HG02840 (cell line): ENCODE data around the gene TRIM9.

Source experiments
- ATAC-seq: cut with Tn5 transposase; IDR thresholded peaks from one replicate; pipeline ENCODE4 v1.9.1; 2021; ENCODE audit warnings: mild to moderate bottlenecking, moderate library complexity, moderate number of reproducible peaks; ENCODE audit not compliant: unreplicated experiment, low FRiP score

The TRIM9 gene

DNA sequence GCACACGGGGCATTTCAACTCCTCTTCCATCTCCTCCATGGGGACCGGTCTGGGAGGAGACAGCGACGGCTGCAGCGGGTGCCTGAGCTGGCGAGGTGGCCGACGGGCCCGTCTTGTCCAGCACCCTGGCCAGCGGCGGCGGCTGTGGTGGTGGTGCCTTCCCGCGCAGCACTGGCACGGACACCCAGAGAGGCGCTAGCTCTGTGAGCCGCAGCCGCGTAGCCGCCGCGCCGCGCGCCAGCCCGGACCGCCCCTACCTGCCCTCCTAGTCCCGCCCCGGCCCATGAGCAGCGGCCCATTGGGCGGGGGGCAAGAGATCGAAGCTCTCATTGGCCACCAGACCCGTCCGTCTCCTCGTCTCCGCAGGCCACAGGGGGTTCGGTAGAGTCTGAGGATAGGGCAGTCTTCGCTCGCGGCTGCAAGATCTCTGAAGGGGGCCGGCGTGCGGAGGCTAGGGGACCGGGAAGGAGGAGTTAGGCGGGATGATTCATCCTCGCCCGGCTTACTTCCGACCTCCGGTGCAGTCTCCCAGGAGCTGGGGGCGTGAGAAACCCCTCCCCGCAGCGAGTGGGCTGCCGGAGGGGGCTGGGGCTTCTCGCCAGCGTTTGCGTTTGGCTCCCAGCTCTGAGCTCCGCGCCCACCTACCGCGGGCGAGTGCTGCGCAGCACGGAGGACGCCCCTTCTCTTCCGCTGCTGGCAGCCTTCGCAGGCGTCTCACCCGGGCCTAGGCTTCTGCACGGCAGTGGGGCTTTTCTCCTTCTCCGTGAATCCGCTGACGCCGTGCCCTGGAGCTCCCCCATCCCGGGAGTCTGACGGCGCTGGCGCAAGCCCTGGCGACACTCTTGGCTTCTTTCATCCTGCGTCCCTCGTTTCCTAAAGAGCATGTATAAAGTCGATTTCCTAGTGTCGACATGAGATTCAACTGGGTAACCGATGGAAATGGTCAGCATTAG lies at the start of gene TRIM9:
TSS of gene TRIM9 (minus strand) at position 205 of the 953 bp plus-strand sequence. CDS start at position 39, 166 bp downstream.
- ATAC-seq, result peak; percentile 99

DNA sequence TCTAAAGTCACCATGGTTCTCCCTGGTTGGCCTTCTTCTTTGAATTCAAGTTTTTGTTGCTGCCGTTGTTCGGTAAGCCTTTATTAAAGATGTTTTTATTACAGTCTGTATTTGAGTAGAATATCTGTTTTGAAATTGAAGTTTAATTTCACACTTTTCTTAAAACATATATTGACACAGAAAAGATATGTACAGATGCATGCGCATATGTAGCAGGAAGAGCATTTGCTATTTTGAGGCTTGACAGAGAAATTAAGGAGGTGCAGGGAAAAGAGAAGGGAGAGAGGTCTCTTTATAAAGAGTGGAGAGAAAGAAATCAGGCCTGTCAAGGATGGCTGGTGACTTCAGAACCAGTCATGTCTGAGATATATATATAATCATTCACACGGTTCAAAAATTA lies 46.0 kb upstream of the TRIM9 start:
- ATAC-seq, result no peak

DNA sequence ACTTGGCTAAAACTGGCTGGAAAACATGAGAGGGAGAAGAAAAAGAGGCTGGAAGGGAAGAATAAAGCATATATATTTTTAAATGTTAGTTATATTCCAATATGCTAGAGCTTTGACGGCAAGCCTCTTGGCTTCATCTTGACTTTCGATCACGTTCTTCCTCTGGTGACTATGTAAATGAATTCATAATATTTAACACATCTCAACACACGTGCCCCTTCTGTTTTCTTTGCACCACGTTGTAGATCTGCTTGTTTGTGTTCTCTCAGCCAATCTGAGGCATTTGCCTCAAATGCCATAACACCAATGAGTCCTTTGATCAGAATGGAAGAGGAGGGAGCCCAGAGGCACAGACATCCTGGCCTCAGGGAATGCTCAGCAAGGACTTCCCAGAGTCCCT lies 45.4 kb upstream of the TRIM9 start:
- ATAC-seq, result no peak

DNA sequence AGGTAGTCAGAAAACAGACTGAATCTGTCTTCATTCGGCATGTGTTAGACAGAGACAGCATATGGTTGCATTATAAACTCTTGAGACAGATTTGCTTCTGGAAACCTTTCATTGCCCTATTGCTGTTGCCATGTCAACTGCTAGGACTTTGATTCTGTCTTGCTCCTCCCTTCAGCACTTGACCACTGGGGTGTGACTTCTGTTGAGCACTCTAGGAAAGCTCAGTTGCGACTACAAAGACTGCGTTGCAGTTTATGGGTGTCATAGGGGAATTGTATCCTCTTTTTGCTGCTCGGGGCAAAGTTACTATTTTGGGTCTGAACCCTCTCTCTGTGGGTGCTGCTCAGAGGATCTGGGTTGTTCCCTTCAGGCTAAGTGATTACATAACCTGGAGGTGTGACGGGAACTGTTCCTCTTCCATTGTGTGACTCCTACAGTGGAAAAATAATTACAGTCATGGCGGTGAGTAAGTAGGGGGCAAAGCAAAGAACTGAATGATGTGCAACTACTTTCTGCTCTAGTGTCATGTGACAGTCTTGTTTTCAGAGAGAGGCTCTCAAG lies 44.3 kb upstream of the TRIM9 start:
- ATAC-seq, result no peak

DNA sequence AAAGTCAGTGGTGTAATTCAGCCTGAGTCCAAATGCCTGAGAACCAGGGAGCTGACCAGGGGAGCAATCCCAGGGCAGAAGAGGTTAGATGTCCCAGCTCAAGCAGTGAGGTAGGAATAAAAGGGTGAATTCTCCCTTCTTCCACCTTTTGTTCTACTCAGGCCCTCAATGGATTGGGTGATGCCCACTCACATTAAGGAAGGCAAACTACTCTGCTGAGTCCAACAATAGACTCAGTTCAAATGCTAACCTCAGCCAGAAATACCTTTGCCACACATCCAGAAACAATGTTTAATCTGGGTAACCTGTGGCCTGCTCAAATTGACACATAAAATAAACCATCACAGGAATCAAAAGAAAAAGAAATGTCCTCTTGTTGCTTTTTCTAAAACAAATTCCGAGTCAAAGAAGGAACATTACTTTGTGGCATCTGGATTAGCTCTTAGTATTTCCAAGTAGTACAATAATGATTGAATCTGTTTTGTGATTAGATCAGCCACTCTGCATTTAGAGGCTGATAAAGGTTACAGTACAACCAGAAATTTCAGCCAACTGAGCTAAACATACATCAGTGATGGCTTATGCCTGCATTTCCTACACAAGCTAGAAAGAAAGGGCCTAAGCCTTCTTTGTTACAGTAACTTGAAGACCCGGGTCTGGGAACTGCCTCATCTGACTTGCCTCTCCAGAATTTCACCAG lies 43.6 kb upstream of the TRIM9 start:
- no peak for ATAC-seq

DNA sequence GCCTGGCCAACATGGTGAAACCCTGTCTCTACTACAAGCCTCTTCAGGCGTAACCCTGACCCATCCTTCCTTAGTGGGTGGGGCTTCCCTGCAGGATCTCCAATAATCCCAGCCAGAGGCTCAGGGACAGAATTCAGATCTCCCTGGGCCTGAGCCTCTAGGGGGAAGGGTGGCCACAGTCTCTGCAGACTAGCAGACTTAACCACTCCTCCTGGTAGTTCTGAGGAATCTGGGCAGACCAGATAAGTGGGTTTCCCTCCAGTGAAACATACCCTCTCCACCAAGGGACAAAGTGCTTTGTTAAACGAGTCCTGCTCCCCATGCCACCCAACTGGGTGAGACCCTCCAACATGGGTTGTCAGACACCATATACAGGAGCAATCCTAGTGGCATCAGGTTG lies 36.6 kb upstream of the TRIM9 start:
- ATAC-seq, result no peak

DNA sequence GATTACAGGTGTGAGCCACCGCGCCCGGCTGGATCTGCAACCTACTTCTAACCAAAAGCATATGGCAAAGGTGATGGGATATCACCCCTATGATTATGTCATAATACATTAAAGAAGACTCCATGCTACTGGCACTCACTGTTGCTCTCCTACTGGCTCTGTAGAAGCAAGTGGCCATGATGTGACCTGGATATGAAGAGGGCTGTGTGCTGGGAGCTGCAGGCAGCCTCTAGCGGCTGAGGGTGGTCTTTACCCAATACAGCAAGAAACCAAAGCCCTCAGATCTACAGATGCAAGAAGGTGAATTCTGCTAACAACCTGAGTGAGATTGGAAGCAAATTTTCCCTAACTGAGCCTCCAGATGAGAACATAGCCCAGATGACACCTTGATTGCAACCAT lies 34.2 kb upstream of the TRIM9 start:
- no peak for ATAC-seq

DNA sequence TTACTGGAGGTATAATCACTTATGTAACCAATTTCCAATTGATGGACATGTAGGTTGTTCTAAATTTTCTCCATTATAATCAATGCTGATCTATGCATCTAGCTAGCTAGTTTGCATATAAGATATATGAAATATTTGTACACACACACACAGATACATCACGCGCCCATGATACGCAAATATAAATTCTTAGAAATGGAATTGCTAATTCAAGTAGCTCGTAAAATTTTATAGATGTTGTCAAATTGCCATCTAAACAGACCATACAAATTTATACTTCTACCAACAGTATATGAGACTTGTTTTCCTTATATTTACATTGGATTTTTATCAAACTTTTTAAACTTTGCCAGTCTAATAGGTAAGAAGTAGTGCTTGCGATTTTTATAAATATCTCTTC lies 29.1 kb upstream of the TRIM9 start:
- no peak for ATAC-seq

DNA sequence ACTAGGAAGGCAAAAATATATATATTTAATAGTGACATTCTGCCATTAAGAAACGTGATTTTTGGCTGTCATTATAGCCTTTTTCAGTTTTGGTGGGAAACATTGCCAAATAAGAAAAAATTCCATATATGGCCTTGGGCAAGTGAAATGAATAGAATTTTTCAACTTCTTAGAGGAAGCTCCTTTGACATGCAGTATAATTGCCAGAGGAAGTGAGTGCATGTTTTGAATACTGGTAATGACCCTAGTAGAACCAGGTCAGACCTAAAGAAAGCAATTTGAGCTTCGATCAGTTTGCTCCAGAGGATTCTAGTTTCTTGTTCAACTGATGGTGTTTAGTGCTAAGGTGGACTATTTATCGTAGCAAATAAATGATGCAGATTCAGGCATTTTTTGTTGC lies 26.2 kb upstream of the TRIM9 start:
- no peak for ATAC-seq

DNA sequence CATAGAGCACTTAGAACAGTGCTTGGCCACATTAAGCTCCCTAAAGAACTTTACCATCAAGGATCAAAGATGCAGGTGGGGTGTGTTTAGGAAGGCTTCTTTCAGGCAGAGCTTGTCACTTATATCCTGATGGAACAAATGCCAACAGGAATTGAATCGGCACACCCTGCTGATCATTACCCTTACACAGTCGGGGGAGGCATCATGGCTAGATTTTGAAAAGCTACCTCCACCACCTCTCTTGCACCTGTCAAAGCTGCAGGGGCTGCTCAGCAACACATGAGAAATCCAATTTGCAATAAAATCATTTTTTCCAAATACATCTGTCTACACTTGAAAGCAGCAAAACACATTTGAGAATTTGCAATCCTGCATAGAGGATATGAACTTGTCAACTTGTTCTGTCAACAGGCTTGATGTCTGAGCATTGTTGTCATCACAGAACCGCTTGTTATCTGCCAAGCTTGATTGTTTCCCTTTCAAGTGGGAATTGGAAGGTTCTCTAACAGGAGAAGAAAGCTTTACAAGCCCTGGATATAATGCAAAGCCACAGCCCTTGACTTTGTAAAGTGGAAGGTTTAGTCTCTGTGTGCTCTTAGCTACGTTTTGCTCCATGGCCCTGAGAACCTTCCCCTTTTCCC lies 24.6 kb upstream of the TRIM9 start:
- ATAC-seq, result no peak

DNA sequence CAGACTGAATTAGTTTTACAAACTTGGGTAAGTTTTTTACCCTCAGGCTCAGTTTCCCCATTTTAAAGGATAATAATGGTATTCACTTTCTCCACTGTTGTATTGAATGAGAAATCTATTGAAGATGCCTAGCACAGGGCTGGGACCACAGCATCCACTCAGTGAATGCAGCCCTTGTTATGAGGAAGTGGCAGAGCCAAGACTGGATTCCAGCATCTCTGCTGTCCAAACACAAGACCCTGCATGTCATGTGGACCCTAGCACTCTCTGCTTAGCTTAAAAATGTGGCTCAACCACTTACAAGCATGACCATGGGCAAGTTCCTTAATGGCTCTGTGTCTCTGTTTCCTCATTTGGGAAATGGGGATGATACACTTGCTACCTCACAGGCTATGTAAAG lies 24.1 kb upstream of the TRIM9 start:
- no peak for ATAC-seq

DNA sequence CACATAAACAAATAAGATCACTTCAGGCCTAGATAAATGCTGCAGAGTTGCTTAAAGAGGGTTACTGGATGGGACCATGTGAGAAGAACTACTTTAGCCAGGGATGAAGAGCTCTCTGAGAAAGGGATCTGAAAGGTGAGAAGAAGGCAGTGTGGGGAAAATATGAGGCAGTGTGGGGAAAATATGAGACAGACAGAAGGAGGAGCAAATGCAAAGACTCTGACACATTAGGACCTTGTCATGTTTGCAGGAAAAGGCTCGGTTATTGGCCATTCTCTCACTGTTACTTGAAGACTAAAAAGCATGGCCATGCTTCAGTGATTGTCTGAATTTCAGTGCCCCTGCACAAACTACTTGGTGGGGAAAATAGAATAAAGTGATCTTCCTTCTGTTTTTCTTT lies 22.7 kb upstream of the TRIM9 start:
- ATAC-seq, result no peak

DNA sequence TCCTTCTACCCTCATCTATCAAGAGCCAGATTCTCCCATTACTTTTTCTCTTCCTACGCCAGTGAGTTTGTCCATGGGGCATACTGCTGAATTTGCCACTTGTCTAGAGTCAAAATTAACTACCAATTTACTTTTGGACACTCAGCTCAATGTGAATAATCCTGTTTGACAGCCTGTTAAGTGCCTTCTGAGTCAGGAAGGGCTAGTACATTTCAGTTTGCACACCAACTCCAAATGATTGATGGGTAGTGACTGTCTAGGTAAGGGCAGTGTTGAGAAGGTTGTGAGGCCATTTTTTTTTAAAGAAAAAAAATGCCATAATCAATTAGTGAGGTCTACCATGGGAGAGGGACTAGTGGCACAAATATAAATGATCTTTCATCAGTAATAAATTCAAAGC lies 21.8 kb upstream of the TRIM9 start:
- ATAC-seq, result no peak

DNA sequence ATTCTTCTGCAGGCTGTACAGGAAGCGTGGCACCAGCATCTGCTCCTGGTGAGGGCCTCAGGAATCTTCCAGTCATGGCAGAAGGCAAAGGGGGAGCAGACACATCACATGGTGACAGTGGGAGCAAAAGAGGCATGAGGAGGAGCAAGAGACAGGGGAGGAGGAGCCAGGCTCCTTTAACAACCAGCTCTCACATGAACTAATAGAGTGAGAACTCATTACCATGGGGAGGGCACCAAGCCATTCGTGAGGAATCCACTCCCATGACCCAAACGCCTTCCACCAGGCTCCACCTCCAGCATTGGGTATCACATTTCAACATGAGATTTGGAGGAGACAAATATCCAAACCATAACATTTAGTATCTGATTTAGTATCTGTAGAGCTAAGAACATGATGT lies 14.7 kb upstream of the TRIM9 start:
- no peak for ATAC-seq

DNA sequence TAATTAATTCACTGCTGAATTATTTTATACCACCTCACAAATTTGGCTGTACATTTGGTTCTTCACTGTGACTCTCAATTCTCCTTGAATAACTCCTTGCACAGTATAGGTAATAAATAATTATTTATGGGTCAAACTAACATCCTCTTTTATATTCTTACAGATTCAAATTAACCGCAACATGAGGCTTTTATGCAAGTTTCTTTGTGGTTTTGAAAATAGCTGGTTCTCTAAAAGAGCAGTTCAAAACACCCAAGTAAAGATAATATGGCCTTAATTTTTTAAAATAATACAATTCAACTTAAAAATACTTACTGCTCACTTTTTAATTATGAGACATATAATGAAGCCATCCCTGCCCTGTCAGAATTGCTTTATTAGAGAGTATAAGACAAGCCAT lies 12.9 kb upstream of the TRIM9 start:
- ATAC-seq, result no peak

DNA sequence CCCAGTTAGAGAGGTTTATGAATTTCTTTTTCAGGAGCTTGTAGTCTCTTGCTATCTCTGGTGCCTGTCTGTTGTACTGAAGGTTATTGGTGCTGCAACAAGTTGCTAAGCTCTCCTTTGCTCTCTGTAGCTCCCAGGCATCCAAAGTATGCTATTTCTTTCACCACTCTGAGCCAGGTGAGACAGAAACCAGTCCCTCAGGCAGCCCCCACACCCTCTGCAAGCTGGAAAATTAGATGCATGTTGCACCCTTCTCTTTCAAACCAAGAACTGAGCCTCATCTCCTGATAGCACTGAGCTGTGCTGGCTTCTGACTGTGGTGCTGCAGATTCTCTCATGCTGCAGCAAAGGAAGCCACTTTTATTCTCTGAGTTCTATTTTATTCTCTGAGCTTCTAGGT lies 9.6 kb upstream of the TRIM9 start:
- no peak for ATAC-seq

DNA sequence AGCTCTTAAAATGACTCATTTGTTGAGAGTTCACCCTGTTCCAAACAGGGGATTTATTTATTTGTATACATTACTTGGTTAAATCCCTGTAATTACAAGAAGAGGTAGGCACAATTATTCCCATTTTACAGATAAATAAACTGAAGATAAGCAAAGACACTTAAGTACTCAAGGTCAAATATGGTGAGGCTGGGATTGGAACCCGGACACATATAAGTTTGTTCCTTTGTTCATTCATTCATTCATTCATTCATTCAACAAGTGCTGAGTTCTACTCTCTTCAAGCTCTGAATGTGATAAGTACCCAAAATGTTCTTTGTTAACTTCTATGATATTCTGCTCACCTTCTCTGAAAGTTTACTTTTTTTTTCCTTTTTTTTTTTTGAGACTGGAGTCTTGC lies 2.4 kb upstream of the TRIM9 start:
- ATAC-seq, result no peak

DNA sequence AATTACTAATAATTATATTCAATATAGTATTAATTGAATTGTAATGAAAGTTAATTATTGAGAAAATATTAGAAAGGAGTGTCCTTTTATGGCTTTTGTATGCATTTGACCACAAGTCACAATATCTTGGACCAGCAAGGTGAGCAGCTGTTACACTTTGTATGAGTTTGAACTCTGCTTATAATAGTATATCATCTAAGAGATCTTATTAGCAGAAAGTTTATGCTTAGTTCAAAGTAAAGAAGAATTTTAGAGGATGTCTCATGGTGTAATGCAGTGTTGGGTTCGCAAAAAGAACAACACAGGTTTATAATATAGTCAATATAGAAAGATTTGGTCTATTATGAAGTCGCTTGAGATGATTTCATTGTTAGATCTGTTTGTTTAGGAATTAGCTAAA lies 2.0 kb upstream of the TRIM9 start:
- no peak for ATAC-seq

DNA sequence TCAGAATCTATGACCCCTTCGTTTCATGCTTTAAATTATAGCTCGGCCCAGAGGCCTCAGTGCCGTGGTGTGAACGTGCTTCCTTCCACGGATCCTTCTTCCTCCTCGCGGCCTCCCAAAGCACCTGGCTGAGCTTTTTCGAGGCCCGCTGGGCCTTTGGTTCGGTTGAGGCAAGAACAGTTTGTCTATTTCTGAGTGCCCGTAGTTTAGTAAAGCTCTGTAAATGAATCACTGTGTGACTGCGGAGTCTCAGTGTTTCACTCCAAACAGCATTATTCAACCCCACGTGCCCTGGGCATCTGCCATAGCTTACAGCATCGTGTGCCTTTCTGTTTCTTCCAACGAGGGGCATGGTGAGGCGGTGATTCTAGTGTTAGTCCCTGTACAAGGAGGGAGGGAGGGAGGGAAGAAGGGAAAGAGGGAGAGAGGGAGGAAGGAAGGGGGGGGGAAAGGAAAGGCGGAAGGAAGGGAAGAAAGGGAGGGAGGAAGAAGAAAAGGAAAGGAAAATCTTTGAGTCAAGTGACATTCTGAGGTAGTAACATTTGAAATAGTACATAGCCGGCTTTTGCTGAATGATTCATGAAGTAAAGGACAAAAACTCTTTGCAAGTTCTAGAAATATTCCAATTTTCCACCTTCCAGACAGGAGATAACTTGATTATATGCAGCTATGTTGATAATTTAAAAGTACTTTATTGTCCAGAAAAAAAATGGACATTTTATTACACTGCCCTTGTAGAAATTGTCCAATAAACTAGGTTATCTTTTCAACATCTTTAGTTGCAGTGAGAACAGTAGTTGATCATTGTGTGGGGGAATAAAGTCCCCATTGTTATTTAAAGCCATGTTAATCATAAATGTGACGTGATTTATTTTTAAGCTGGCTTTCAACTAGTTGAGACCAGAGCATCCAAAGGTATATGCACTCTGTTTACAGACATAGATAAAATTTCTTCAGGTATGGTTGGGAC lies 1.2 kb upstream of the TRIM9 start:
- no peak for ATAC-seq

DNA sequence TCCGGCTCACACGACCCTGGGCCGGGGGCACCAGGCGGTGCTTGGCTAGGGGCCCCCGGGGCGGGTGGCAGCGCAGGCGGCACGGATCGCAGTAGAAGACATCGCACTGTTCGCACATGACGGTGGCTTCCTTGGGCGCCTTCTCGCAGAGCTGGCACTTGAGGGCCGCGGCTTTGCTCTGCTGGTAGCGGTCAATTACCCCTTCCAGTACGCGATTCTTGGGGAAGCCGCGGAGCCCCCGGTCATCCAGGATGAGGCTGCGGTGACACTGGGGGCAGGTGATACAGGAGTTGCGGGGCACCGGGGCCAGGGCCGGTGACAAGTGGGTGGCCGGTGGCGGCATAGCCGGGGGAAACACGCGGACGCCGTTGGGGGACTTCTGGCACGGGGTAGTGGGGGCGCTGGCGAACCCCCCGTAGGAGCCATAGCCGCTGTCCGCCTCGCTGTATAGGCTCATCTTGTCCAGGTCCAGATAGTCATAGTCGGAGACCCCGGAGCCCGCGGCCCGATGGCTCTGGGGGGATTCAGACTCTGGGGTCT lies 553 bp downstream of the TRIM9 start:
- ATAC-seq, result no peak
